ENCODE data around the gene GALNT9.
"Not testable (repeated sequence)": the region's sequence is repeated elsewhere in the genome, so short reads cannot be mapped to it uniquely, and the experiment has no call there.

The GALNT9 gene

DNA sequence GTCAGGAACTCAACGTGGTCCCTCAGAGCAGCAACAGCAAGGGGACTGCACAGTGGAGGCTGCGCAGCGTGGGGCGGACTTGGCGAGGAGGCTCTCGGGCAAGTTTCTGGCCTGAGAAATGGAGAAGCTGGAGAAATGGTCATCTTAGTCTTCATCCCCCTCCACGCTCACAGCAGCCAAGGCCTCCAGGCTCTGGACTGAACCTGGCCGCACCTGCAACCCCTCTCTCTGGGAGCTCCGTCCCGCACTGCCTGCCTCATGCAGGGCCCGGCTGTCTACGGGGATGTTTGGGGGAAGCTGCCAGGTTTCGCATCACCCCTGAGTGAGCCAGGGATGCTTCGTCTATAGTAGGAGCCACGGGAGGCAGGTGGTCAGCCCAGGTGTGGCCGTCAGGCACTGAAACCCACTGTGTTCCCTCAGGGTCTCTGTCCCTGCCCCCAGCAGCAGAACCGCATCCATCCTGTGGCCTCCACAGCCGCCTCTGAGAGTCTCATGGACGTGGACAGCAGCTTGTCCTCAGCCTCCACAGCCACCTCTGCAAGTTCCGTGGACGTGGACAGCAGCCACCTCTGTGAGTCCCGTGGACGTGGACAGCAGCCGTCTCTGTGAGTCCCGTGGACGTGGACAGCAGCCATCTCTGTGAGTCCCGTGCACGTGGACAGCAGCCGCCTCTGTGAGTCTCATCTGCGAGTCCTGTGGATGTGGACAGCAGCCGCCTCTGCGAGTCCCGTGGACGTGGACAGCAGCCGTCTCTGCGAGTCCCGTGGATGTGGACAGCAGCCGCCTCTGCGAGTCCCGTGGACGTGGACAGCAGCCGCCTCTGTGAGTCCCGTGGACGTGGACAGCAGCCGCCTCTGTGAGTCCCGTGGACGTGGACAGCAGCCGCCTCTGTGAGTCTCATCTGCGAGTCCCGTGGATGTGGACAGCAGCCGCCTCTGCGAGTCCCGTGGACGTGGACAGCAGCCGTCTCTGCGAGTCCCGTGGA lies 29.1 kb upstream of the GALNT9 start:
- DNase-seq: not testable (repeated sequence)

DNA sequence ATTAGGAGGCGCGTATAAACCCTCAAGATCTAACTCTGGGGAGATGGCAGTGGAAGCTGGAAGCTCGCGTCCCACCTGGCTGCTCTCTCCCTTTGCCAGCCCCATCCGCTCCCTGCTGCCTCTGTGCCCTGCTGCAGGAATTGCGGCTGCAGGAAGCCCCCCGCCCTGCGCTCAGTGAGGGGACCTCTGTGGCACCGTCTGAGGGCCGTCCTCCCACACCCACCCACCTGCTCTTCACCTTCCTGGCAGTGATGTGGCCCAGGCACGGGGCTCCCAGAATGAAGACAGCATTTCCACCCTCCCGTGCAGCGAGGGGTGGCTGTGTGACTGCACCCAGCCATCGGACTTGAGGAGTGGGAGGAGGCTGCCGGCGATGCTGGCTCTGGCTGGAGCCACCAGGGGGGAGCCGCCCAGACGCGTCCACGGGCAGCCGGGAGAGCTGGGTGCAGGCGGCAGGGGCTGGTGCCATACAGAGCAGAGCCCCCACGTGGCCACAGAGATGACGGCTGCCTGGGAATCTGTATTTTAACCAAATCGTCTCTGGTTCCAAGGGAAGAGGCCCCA lies 28.3 kb upstream of the GALNT9 start:
- DNase-seq: no peak

GRCh38 chr12:132356691-132357622 lies 27.6 kb upstream of the GALNT9 start:
- no peak for DNase-seq

DNA sequence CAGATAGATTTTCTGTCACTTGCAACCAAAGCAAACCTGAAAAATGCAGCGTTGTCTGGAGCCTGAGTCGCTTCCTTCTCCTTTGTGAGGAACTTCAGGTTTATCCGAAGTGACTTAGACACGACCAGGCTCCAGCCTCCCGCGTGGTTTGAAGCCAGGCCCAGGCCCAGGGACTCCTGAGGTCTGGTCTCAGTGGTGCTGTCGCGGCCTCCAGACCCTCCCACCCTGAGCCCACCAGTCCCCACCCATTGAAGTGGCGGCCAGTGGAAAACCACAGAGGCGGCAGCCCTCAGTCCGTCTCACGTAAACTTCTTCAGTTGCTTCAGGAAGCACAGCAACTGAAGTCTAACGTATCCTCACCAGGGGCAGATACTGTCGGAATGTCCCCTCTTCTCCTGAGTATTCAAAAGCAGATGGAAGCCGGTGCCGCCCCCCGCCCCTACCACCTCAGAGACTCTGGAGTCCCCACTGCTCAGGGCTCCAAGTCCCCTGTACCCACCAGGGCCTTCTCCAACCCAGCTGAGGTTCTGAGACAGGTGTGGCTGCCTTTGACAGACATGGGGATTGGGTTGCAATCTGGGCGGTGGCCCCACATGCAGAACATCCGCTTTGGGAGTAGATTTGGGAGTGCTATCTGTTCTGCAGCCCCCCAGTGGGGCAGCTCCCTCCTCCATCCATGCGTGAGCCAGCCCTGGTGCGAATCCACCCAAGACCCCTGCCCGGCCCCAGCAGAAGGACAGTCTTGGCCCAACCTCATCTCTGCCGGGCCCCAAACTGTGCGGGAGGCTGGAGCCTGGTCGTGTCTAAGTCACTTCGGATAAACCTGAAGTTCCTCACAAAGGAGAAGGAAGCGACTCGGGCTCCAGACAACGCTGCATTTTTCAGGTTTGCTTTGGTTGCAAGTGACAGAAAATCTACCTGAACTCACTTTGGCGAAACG lies 26.6 kb upstream of the GALNT9 start:
- DNase-seq: no peak

- no peak for DNase-seq
These were observed 25.7 kb upstream of the GALNT9 start for GRCh38 chr12:132354982-132355680.

DNA sequence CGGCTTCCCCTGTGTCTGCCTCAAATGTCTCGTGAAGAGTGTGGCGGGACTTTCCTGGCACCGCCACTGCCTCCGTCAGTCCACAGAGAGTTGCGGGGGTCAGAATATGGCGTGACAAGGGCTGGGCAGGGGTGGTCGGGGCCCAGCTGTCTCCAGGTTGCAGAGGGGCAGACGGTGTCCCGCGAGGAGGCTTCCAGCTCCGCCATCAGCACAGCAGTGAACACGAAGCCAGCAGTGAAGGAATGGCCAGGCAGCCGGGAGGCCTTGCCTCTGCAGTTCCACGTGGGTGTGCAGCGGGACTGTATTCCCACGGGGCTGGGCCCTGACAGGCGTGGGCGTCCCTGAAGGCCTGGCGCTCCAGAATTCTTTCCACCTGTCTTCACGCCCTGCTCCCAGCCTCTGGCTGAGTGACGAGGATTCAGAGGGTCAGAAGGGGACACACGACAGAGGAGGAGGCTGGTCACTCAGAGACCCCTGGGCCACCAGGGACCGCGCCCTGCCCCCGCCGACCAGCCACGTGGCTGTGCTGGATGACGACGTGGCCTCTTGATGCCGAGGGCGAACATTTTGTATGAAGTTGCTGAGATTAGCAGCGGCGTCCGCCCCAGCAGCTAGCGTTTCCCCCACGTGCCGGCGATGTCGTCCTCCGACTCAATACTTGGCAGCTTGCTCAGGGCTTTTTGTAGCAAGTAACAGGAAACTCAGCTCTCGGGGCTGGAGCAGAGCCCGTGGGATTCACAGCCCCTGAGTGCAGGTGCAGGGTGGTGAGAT lies 25.0 kb upstream of the GALNT9 start:
- no peak for DNase-seq

- no peak for DNase-seq
These were observed 24.4 kb upstream of the GALNT9 start for GRCh38 chr12:132353811-132354210.

DNA sequence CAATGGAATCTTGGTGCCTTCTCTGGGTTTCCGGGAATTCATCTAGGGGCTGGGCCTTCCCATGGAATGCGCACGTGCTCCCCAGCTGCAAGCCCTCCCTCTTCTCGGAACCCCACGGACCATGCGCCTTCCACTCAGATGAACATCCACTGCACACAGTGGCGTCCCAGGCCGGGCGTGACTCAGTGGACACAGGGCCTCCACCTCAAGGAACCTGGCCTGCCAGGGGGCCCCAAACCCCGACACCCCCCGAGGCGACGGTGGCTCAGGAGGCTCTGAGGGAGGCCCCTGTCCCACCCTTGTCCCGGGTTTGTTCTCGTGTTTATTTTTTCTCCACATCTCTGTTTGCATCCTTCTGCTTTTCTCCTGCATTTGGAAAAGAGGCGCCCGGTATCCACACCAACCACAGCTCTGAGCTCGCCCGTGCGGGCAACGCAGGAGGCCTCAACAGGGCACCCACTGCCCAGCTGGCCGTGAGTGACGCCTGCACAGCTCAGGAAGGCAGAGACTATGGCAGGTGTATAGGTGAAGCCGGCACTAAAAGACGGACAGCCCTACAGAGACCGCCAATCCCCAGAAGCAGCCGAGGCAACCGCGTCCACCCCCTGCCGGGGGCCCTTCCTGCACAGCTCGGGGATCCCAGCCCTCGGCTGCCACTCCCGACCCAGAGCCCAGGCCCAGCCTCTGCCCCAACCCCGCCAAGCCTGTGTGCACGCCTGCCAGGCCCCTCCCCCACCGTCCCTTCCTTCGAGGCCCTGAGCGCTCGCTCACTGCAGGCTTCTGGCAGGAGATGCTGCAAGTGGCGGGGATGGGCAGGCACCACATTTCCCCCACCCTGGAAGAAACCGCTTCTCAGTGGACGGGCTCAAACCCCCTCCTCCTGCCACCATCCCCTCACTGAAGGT lies 23.8 kb upstream of the GALNT9 start:
- DNase-seq: no peak

- DNase-seq: no peak
These were observed 22.5 kb upstream of the GALNT9 start for GRCh38 chr12:132351751-132352495.

DNA sequence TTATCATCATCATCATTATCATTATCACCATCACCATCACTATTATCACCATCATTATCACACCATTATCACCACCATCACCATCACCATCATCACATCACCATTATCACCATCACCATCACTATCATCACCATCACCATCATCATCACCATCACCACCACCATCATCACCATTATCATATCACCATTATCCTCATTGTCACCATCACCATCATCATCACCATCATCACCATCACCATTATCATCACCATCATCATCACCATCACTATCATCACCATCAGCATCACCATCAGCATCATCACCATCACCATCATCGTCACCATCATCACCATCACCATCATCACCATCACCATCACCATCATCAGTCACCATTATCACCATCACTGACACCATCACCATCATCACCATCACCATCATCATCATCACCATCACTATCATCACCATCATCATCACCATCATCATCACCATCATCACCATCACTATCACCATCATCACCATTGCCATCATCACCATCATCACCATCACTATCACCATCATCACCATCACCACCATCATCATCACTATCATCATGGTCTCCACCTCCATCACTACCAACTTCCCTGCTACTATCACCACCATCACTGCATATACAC lies 20.2 kb upstream of the GALNT9 start:
- DNase-seq: no peak

DNA sequence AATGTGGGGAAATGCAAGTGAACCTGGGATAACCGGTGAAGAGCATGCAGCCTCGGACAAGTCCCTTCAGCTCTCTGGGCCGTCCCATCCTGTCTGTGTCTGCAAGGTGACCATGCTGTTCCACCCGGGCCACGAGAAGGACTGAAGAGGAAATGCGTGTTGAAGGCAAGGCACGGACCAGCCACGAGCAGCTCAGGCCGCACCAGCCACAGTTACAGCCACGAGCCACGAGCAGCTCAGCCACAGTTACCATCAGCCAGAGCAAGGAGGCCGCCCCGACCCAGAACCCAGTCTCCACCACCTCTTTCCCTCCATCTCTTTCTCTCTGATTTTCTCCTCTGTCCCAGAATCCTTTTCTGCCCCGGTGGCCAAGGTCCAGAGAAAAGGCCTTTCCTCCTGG lies 18.8 kb upstream of the GALNT9 start:
- DNase-seq: no peak

- no peak for DNase-seq
These were observed 17.9 kb upstream of the GALNT9 start for GRCh38 chr12:132347176-132347855.

DNA sequence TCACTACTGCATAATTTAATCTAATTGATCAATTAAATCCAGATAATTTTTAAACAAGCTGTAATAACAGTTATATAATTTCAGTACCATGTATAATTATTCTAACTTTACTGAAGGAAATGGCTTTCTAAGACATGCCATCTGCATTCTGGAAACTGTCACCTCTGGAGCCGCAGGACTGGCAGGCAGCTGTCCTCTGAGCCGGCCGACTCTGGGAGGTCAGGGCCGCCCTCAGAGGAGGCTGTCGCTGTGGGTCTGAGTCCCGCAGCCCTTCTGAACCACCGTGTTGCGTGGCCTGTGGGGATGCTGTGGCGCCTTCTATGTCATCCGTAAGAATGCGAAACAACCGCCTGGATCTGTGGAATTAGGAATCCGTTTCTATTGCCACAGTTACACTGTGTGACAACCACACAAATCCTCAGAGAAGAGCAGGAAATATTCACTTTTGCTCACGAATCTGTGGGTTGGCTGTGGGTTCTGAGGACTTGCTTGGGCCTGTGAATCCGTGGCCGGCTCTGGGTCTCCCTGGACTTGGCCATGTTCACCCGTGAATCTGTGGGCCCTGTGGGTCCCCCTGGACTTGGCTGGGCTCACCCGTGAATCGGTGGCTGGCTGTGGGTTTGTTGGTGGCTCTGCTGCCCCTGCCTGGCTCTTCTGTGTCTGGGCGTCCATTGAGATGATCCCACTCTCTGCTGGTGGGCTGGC lies 17.2 kb upstream of the GALNT9 start:
- no peak for DNase-seq

GRCh38 chr12:132345561-132346200 lies 16.3 kb upstream of the GALNT9 start:
- DNase-seq: no peak

- no peak for DNase-seq
These were observed 15.7 kb upstream of the GALNT9 start for GRCh38 chr12:132345126-132345525.

GRCh38 chr12:132344601-132345000 lies 15.2 kb upstream of the GALNT9 start:
- no peak for DNase-seq
